Subcutaneous preadipocyte (primary cell): Measurements from ENCODE around the gene TMIGD2. TPM values are rescaled to one million over a fixed set of nuclear protein-coding genes. Genes with fewer than 3 reads are reported as not detected.

Experiments used
- total RNA-seq: library from RNA; depleted of rRNA; stranded (reverse); fragments of >200 nt; gene quantifications from 2 replicates; pipeline ENCODE4 v1.2.3, GENCODE V29; 2012

The TMIGD2 gene, protein sequence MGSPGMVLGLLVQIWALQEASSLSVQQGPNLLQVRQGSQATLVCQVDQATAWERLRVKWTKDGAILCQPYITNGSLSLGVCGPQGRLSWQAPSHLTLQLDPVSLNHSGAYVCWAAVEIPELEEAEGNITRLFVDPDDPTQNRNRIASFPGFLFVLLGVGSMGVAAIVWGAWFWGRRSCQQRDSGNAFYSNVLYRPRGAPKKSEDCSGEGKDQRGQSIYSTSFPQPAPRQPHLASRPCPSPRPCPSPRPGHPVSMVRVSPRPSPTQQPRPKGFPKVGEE
- total RNA-seq, result not detected in 2 replicates

DNA sequence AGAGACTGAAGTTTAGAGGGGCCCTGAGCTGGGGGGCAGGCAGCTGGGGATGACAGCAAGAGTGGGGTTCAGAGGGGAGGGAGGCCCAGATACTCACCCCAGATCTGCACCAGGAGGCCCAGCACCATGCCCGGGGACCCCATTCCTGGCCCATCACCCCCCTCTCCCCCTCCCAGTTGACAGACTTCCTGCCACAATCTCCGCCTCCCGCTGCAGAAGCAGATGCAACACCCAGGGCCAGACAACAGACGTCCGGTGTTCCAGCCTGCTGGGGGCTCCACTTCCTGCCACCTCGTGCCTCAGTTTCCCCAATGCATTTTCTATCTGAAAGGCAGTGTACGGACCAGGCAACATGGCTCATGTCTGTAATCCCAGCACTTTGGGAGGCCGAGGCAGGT is at the start of gene TMIGD2:
Gene TMIGD2 (minus strand): TSS at position 147 of the 398 bp plus-strand sequence. CDS start 4 bp downstream, at position 143.

DNA sequence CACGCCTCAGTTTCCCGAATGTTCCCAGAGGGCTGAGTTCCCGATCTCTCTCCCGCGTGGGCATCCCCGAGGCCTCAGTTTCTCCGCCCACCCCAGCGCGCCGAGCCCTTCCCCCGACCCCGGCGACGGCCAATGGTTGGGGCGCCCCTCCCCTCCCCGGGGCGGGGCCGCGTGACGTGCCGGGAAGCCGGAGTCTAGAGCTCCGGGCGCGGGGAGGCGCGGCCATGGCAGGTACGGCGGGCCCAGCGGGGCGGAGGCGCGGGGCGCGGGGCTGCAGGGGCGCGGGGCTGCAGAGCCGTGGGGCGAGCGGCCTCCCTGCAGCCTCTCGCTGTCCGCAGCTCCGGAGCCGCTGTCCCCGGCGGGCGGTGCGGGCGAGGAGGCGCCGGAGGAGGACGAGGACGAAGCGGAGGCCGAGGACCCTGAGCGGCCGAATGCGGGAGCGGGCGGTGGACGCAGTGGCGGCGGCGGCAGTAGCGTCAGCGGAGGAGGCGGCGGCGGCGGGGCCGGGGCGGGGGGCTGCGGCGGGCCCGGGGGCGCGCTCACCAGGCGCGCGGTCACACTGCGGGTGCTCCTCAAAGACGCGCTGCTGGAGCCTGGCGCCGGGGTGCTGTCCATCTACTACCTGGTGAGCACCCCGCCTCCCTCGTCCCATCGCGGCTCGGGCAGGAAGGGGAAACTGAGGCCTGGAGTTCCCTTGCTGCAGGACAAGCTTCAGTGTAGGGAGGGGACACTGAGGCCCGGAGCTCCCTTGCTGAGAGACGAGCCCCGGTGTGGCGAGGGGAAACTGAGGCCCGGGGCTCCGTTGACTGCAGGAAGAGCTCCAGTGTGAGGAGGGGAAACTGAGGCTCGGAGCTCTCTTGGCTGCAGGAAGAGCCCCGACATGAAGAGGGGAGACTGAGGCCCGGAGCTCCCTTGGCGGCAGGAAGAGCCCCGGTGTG is 41.5 kb upstream of the TMIGD2 start, which contains the start of gene MPND:
Gene MPND (plus strand): TSS at position 193 of the 938 bp plus-strand sequence. CDS start 32 bp downstream, at position 225.

DNA sequence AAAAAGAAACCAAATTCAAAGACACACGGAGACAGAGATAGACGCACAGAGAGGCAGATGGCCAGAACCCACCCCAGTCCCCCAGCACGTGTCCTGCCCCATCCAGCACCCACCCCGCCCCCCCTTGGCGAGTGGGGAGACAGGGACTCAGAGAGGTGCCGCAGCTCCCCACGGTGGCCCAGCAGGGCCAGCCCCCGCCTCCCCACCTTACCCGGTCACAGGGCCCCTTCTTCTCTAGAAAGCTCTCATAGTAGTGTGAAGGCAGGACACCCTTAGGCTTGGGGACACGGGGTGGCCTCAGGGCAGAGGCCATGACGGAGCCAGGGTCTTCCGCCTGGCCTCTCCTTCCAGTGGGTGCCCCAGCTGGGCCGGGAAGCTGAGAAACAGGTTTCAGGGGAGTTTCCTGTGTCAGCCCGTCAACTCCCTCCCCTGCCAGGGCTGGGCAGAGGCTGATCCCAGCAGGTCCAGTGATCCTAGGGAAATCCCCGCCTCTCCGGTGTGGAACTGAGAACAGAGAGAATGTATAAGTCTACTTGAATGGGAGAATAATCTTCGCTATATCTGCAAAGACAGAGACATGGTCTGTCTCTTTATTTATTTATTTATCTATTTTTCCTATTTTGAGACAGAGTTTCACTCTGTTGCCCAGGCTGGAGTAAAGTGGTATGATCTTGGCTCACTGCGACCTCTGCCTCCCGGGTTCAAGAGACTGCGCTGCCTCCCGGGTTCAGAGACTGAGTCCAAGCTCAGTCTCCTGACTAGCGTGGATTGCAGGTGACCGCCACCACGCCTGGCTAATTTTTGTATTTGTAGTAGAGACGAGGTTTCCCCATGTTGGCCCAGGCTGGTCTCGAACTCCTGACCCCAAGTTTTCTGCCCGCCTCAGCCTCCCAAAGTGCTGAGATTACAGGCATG is 36.5 kb upstream of the TMIGD2 start, which contains the start of gene STAP2:
Gene STAP2 (minus strand): TSS at position 387 of the 915 bp plus-strand sequence. CDS start 74 bp downstream, at position 313.

DNA sequence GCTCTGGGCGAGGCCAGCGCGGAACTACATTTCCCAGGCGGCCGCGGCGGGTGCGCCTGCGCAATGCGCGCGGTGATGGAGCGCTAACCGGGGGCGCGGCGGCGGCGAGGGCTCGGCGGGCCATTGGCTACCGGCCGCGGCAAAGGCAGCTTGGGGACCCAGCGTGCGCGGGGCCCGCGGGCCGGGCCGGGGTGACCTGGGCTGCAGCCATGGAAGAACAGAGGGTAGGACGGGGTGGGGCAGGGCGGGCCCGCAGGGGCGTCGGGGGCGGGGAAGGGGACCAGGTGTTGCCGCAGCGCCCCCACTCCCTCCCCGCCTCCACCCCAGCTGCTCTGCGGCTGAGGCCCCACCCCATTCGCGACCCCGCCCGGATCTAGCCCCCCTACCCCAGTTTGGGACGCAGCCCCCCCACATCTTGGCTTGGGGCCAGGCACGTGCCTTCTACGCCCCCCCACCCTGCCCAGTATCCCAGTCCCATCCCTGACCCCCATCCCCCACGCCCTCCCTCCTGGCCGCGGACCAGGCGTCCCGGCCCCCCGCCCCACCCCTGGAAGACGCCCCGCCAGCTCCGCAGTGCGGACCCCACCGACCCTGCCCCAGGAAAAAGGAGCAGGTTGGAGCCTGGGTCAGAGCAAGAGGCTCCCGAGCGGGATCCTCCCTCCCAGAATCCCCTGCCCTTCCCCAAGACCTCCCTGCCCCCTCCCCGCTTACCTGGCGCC is 2.5 kb upstream of the TMIGD2 start, which contains the start of gene FSD1:
Gene FSD1 (plus strand): TSS at position 61 of the 719 bp plus-strand sequence. CDS start 149 bp downstream, at position 210.

DNA sequence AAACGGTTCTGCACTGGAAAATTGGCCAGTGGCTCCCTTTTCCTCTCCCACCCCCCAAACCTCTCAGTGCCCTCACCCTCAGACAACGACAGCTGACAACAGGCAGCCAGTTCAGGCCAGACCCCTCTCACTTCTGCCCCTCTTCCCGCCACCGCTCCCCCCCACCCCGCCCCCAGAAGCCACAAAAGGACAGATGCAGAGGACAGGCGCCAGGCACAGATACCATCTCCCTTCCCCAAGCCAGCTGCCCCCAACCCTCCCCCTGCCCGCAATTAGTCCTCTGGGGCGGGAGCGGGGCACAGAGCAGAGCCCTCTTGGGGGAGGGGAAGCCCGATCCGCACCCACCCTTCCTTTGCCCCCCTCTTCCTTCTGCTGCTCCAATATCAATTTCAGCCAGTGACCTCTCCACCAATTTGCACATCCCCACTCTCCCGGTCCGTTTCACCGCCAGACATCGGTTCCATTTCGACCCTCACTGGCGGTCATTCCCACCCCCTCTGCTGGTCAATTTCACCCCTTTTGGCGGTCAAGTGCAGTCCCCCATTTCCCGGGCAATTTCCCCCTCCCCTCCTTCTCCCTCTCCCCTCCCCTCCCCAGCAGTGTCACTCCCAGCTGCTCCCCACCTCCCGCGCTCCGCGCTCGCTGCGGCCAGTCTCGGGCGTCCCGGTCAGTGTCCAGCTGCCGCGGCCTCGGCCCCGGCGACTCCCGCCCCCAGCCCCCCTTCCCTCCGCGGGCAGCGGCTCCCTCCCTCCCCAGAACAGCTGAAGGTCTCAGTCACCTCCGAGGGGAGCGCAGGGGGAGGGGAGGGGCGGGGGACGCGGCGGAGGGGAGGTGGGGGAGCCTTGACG is 23.5 kb downstream of the TMIGD2 start, which contains the start of gene SHD:
Gene SHD (plus strand): TSS at position 848 of the 848 bp plus-strand sequence. CDS start 798 bp downstream, outside the sequence.

DNA sequence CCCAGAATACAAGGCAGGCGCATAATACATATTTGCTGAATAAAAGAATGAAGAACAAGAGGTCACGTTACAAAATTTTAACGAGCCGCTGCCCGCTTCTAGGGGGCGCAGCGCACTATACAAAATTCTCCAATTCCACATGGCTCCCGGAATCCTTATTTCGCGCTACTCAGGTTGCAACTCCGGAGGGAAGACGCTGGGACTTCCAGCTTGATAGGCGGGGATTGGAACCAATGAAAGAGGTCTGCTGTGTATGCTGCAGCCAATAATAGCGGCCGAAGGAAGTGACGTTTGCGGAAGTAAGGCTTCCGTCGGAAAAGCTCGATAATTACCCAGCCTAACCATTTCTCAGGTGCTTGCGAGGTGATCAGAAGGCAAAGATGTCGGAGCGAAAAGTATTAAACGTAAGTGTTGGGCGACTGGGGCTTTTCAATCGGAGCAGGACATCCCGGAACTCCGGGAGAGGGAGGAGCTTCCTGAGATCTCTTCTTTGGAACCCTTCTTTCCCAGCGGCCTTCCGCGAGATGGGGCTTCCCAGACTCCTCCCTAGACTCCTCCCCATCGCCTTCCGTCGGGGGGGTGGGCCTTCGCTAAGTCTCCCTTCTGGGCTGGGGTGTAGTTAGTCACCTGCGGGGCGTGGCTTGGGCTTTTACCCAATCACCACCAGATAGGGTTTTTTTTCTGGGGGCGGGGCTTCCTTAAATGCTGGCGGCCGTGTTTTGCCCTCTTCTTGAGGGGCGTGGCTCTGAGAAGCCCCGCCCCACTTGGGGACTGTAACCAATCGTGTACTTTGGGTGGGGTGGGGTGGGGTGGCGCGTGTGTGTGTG is 55.2 kb downstream of the TMIGD2 start, which contains the start of gene YJU2:
Gene YJU2 (plus strand): TSS at position 314 of the 827 bp plus-strand sequence. CDS start 67 bp downstream, at position 381.

Other genes starting within 250 kb of the TMIGD2 start
- gene ZBTB7A, start 235.5 kb downstream of the TMIGD2 start, total RNA-seq, result 29.8 and 42.2 TPM in 2 replicates
- 168 and 187 TPM in 2 replicates for gene MAP2K2, start 178.3 kb downstream of the TMIGD2 start, total RNA-seq
- not detected in 2 replicates for gene CREB3L3, start 148.8 kb downstream of the TMIGD2 start, total RNA-seq
- 12.1 and 14.9 TPM in 2 replicates for gene SIRT6, start 119.8 kb downstream of the TMIGD2 start, total RNA-seq
- gene ANKRD24, start 119.7 kb downstream of the TMIGD2 start, total RNA-seq, result 0.20 and 0.37 TPM in 2 replicates
- gene EBI3, start 72.9 kb downstream of the TMIGD2 start, total RNA-seq, result under 0.01 TPM in 1 of 2 replicates, not detected in the other
- gene YJU2, start 55.3 kb downstream of the TMIGD2 start, total RNA-seq, result 16.2 and 17.6 TPM in 2 replicates
- not detected in 2 replicates for gene SHD, start 23.1 kb downstream of the TMIGD2 start, total RNA-seq
- 2.6 and 5.3 TPM in 2 replicates for gene FSD1, start 2.2 kb upstream of the TMIGD2 start, total RNA-seq
- gene STAP2, start 36.4 kb upstream of the TMIGD2 start, total RNA-seq, result 2.9 and 4.1 TPM in 2 replicates
- gene MPND, start 41.2 kb upstream of the TMIGD2 start, total RNA-seq, result 6.3 and 6.6 TPM in 2 replicates
- gene SH3GL1, start 98.2 kb upstream of the TMIGD2 start, total RNA-seq, result 111 and 126 TPM in 2 replicates
- gene CHAF1A, start 100.3 kb upstream of the TMIGD2 start, total RNA-seq, result 11.8 and 29.9 TPM in 2 replicates
- gene UBXN6, start 155.4 kb upstream of the TMIGD2 start, total RNA-seq, result 98.1 and 113 TPM in 2 replicates
- 53.6 and 56.5 TPM in 2 replicates for gene HDGFL2, start 169.9 kb upstream of the TMIGD2 start, total RNA-seq
- gene PLIN4, start 216.1 kb upstream of the TMIGD2 start, total RNA-seq, result 2.6 and 4.7 TPM in 2 replicates
- gene PLIN5, start 232.8 kb upstream of the TMIGD2 start, total RNA-seq, result under 0.01 TPM in 1 of 2 replicates, not detected in the other
- gene LRG1, start 237.6 kb upstream of the TMIGD2 start, total RNA-seq, result under 0.01 TPM in 1 of 2 replicates, not detected in the other